ENCODE measurements around the gene ATP11A.

DNA sequence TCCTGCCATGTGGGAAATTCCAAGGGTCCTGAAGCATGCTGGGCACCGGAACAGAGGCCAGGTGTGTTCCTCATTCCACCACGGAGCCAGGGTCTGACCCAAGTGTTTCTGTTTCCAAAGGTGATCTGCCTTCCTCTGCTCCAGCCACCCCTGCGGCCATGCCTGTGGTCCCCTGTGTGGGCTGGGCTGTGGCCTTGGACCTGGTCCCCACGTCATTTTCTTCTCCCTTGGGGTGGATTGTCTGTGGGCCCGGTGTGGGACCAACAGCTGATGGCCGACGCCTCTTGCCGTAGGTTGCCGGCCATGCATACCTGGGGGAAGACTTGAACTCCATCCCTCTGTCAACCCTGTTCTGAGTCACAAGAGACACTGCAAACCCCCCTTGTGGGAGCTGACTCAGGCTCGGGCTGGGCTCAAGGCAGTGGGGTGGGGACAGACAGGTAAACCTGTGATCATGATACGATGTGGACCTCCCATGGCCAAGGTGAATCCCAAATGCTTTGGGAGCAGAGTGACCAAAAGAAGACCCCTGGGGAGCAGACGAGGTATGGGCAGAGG, 35.0 kb downstream of the ATP11A start:
- TF ChIP-seq, protein P1, sequence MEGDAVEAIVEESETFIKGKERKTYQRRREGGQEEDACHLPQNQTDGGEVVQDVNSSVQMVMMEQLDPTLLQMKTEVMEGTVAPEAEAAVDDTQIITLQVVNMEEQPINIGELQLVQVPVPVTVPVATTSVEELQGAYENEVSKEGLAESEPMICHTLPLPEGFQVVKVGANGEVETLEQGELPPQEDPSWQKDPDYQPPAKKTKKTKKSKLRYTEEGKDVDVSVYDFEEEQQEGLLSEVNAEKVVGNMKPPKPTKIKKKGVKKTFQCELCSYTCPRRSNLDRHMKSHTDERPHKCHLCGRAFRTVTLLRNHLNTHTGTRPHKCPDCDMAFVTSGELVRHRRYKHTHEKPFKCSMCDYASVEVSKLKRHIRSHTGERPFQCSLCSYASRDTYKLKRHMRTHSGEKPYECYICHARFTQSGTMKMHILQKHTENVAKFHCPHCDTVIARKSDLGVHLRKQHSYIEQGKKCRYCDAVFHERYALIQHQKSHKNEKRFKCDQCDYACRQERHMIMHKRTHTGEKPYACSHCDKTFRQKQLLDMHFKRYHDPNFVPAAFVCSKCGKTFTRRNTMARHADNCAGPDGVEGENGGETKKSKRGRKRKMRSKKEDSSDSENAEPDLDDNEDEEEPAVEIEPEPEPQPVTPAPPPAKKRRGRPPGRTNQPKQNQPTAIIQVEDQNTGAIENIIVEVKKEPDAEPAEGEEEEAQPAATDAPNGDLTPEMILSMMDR (IDR thresholded peaks at IDR 0.05; ENCODE audit: extremely low read depth in 1 of 2, insufficient read depth in 1 of 2, low read depth in 1 of 2, low read length in 2 of 2) = no peak
- TF ChIP-seq EZH2 (IDR thresholded peaks at IDR 0.05; ENCODE audit: borderline replicate concordance, low read depth, low read length, severe bottlenecking) = no peak
- TF ChIP-seq POLR2AphosphoS5 (IDR thresholded peaks at IDR 0.05; ENCODE audit: insufficient read depth, low read depth, low read length) = no peak
- no peak for TF ChIP-seq FOS (IDR thresholded peaks at IDR 0.05; ENCODE audit: borderline replicate concordance, insufficient read depth, low read length)
- TF ChIP-seq POLR2A (IDR thresholded peaks at IDR 0.05; ENCODE audit: low read depth, low read length) = no peak
- no peak for TF ChIP-seq JUN (IDR thresholded peaks at IDR 0.05; ENCODE audit: borderline replicate concordance, insufficient read depth, insufficient read length, low read depth)

Measured in endothelial cell of umbilical vein (primary cell).